OCI-LY1 (cell line): ENCODE data around the gene ZNF382.

Experiments used
- CTCF ChIP-seq: fragments of 200-600 bp; sonication (generic), shearing (Covaris generic); IDR thresholded peaks from 2 replicates; pipeline ENCODE4 v1.5.1; 2017; ENCODE audit warnings: mild to moderate bottlenecking, antibody characterized with exemption, low read length, moderate library complexity, mixed read lengths
- EZH2 ChIP-seq: fragments of 200-600 bp; sonication (generic), shearing (Covaris generic); IDR thresholded peaks from 2 replicates; pipeline ENCODE4 v1.8.0; 2017; ENCODE audit warnings: borderline replicate concordance, mixed run types, mild to moderate bottlenecking, antibody characterized with exemption, low read length, moderate library complexity, mixed read lengths

DNA sequence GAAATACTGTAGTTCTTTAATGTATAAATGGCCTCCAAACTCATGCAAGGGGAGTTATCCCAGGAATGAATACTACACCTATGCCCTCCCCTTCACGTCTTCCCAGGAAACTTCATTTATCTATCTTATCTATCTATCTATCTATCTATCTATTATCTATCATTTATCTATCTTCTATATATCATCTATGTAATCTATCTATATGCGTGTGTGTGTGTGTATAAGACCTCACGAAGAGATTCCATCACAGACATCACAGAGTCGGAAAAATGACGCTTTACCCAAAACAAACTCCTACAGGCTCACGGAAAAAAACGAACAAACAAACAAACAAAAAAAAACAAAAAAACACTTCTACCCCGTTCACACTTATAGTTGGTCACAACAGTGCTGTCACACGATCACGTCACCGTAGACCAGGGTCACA, 32.5 kb upstream of the ZNF382 start:
- TF ChIP-seq EZH2 (no peak), CTCF (no peak)
